Astrocyte of the cerebellum (primary cell): ENCODE results near the gene ATP8A2.
A peak's percentile ranks its signal among the peaks of the same experiment; 100 is the strongest.

ENCODE experiments used
- DNase-seq: peaks from one replicate; pipeline ENCODE4 v3.0.0-alpha.2; 2011; ENCODE audit warnings: low read depth
- H3K4me3 ChIP-seq: 2 replicates; pipeline ENCODE4 v1.5.1; 2011; ENCODE audit warnings: mild to moderate bottlenecking, low read depth, low read length, moderate library complexity
- in situ Hi-C: cut with HindIII; loops from 2 replicates; pipeline ENCODE4 v1.10.0; 2017; ENCODE audit warnings: low sequenced_read_pairs
- TF ChIP-seq, protein P1 (sequence below): IDR thresholded peaks from 2 replicates; pipeline ENCODE4 v1.5.1; 2012; ENCODE audit warnings: low read length, low read depth, moderate library complexity, mild to moderate bottlenecking; ENCODE audit errors: missing control alignments

ATP8A2 gene

DNA sequence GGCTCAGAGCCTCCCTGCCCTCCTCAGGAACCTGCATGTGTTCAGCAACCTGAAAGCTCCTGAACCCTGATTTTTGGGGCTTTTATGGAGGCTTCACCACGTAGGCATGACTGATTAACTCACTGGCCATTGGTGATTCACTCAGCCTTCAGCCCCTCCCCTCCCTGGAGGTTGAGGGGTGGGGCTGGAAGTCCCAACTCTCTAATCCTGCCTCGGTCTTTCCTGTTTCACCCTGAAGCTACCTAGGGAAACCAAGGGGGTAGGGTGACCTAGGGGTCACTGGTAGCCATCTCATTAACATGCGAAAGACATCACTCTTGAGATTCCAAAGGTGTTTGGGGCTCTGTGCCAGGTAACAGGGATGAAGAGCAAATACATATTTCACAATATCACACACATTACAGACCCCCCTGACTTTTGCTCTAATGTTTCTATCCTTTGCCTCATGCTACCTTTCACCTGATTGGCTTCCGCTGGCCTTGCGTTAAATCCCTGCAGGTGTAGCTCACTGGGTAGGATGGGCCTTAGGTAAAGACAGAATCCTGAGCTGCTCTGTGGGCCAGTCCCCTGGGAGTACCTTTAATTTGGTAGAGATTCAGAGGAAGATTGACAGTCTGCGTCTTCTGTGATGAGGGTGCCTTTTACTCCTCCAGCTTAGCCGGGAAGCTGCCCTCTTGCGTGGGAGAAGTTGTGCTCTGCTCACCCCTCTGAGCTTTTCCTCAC lies 260.6 kb downstream of the ATP8A2 start:
- no peak for DNase-seq
- no peak overlapping the region for H3K4me3 ChIP-seq
- in situ Hi-C loops, result no loop called here
- TF ChIP-seq, protein P1, sequence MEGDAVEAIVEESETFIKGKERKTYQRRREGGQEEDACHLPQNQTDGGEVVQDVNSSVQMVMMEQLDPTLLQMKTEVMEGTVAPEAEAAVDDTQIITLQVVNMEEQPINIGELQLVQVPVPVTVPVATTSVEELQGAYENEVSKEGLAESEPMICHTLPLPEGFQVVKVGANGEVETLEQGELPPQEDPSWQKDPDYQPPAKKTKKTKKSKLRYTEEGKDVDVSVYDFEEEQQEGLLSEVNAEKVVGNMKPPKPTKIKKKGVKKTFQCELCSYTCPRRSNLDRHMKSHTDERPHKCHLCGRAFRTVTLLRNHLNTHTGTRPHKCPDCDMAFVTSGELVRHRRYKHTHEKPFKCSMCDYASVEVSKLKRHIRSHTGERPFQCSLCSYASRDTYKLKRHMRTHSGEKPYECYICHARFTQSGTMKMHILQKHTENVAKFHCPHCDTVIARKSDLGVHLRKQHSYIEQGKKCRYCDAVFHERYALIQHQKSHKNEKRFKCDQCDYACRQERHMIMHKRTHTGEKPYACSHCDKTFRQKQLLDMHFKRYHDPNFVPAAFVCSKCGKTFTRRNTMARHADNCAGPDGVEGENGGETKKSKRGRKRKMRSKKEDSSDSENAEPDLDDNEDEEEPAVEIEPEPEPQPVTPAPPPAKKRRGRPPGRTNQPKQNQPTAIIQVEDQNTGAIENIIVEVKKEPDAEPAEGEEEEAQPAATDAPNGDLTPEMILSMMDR, result no peak

DNA sequence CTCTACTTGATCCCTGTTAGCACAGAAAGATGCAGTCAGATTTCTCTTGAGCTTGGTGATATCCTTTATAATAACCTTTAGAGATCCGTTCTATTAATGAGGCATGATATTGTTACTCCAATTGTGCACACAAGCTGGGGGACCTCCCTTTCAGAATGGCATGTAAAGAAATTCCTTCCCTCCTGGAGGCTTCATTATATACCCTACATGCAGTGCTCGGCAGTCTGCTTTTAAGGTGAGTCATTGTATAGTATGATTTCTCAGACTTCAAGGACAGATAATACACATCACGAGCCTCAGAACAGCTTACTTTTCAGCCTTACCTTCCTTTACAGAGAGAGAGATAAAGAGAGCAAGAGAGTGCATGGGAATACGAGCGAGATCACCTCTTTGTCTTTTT lies 261.3 kb downstream of the ATP8A2 start:
- TF ChIP-seq, protein P1, result no peak
- no peak overlapping the region for H3K4me3 ChIP-seq
- in situ Hi-C loops, result no loop called here
- peak; percentile 8 for DNase-seq

DNA sequence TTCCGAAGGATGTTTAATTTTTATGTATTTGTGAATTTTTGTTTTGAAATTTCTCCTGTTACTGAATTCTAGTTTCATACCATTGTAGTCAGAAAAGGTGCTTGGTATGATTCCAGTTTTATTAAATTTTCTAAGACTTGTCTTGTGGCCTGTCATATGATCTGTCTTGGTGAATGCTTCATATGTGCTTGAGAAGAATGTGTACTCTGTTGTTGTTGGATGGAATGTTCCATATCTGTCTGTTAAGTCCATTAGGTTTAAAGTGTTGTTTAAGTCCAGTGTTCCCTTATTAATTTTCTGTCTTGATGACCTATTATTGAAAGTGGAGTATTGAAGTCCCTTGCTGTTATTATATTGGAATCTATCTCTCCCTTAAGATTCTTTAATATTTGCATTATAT lies 273.9 kb downstream of the ATP8A2 start:
- DNase-seq, result no peak
- in situ Hi-C loops, result no loop called here
- TF ChIP-seq, protein P1, result no peak

DNA sequence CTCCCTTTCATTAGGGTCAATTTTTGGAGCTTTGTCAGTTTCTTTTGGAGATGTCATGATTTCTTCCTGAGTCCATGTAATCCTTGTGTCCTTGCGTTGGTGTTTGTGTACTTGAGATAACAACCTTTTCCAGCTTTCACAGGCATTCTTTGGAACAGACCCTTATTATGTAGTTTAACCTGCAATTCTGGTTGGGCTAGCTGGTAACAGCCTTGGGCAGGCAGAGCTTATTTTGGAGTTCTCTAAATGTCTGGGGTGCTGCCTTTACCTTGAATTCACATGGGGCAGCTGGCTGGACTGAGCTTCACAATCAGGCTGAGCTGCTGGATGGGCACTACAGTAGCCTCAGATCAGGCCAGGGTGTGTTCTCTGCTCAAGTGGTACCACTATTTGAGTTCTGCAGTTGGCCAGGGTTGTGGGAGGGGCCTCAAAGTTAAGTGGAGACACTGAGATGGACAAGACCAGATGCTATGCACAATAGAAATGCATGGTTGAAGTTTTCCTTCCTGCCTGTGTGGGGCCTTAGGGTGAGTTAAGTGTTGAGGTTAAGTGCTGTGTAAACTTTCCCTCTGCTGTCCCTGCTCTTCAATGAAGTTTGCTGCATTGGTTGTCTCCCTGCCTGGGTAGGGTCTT lies 277.3 kb downstream of the ATP8A2 start:
- DNase-seq, result no peak
- H3K4me3 ChIP-seq, result no peak overlapping the region
- TF ChIP-seq, protein P1, result no peak
- in situ Hi-C loops, result no loop called here

More for the DNA sequence above, 273.9 kb downstream of the ATP8A2 start:
- no peak overlapping the region for H3K4me3 ChIP-seq

DNA sequence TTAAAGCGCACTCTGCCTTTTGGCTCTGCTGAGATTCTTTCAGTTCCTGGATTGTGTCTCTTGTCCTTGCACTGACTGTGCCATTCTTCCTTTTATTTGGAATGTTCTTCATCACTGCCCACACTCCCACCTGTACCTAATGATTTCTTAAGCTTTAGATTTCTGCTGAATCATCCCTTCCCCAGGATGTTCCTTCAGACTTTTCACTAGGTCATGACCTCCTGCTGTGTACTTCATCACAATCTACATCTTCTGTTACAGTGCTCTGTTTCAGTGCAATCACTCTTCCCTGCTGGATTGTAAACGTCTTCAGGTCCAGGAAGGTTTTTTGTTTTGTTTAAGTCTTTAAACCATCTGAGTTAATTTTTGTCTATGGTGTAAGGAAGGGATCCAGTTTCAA lies 281.0 kb downstream of the ATP8A2 start:
- TF ChIP-seq, protein P1, result no peak
- in situ Hi-C loops, result no loop called here
- H3K4me3 ChIP-seq, result no peak overlapping the region
- no peak for DNase-seq

DNA sequence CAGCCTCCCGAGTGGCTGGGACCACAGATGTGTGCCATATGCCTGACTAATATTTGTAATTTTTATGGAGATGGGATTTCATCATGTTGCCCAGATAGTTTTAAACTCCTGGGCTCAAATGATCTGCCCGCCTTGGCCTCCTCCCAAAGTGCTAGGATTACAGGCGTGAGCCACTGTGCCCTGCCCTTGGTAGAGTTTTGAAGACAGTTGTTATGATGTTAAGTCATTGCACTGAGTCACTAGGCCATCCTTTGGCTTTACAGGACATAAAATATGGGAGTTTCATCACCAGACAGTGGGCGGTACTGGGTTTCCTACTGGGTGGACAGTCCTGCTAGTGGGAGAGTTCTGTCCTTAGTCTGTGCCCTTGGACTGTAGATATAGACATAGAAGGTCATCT lies 282.5 kb downstream of the ATP8A2 start:
- in situ Hi-C loops, result no loop called here
- no peak for DNase-seq
- H3K4me3 ChIP-seq, result no peak overlapping the region
- TF ChIP-seq, protein P1, result no peak
